Measurements from ENCODE around the gene EPPIN.
"Not testable (repeated sequence)": the region's sequence is repeated elsewhere in the genome, so short reads cannot be mapped to it uniquely, and the experiment has no call there.

The EPPIN gene

GRCh38 chr20:45569650-45570049 lies 22.4 kb upstream of the EPPIN start:
- not testable (repeated sequence) for H3K36me3 Mint-ChIP-seq (ENCODE audit: insufficient read depth); ATAC-seq (replicated peaks); H3K4me1 Mint-ChIP-seq (ENCODE audit: low read depth in 2 of 2); H3K9me3 Mint-ChIP-seq; DNase-seq; H3K4me3 Mint-ChIP-seq; H3K27ac Mint-ChIP-seq
- H3K27me3 Mint-ChIP-seq = peaks cover 38 to 40% of the 10 kb centered on the region in 2 donors

GRCh38 chr20:45564760-45565276 lies 17.6 kb upstream of the EPPIN start:
- Mint-ChIP-seq H3K4me3 (no peak overlapping the region), H3K27me3 (peaks cover 47 to 54% of the 10 kb centered on the region in 2 donors), H3K4me1 (ENCODE audit: low read depth in 2 of 2) (no peaks in the 10 kb centered on the region), H3K27ac (no peak overlapping the region), H3K36me3 (ENCODE audit: insufficient read depth) (no peaks in the 10 kb centered on the region), H3K9me3 (peaks cover 3 to 5% of the 10 kb centered on the region in 2 donors)
- ATAC-seq (replicated peaks) (no peak), DNase-seq (no peak)

GRCh38 chr20:45555198-45555597 lies 8.0 kb upstream of the EPPIN start:
- H3K36me3 Mint-ChIP-seq (ENCODE audit: insufficient read depth) = no peaks in the 10 kb centered on the region
- ATAC-seq (replicated peaks) (no peak), DNase-seq (no peak)
- H3K9me3 Mint-ChIP-seq = no peaks in the 10 kb centered on the region
- no peaks in the 10 kb centered on the region for H3K4me1 Mint-ChIP-seq (ENCODE audit: low read depth in 2 of 2)
- peaks cover 51 to 53% of the 10 kb centered on the region in 2 donors for H3K27me3 Mint-ChIP-seq
- H3K27ac Mint-ChIP-seq = no peak overlapping the region
- no peak overlapping the region for H3K4me3 Mint-ChIP-seq

GRCh38 chr20:45552456-45552855 lies 5.3 kb upstream of the EPPIN start:
- Mint-ChIP-seq H3K27me3 (peaks cover 48 to 58% of the 10 kb centered on the region in 2 donors), H3K4me1 (ENCODE audit: low read depth in 2 of 2) (no peaks in the 10 kb centered on the region), H3K36me3 (ENCODE audit: insufficient read depth) (no peaks in the 10 kb centered on the region), H3K4me3 (no peak overlapping the region), H3K9me3 (no peaks in the 10 kb centered on the region), H3K27ac (no peak overlapping the region)
- no peak for ATAC-seq (replicated peaks)
- no peak for DNase-seq

- no peak for ATAC-seq (replicated peaks)
- Mint-ChIP-seq H3K27ac (no peak overlapping the region), H3K27me3 (peaks cover 44 to 53% of the 10 kb centered on the region in 2 donors), H3K4me3 (no peak overlapping the region), H3K4me1 (ENCODE audit: low read depth in 2 of 2) (no peaks in the 10 kb centered on the region), H3K36me3 (ENCODE audit: insufficient read depth) (no peaks in the 10 kb centered on the region), H3K9me3 (no peaks in the 10 kb centered on the region)
- no peak for DNase-seq
Observed at GRCh38 chr20:45550765-45551164, 3.6 kb upstream of the EPPIN start.

GRCh38 chr20:45548410-45548809 lies 1.2 kb upstream of the EPPIN start:
- Mint-ChIP-seq H3K27ac (no peak overlapping the region), H3K36me3 (ENCODE audit: insufficient read depth) (no peaks in the 10 kb centered on the region), H3K9me3 (no peaks in the 10 kb centered on the region), H3K4me1 (ENCODE audit: low read depth in 2 of 2) (no peaks in the 10 kb centered on the region), H3K27me3 (peaks cover 47 to 54% of the 10 kb centered on the region in 2 donors), H3K4me3 (no peak overlapping the region)
- no peak for ATAC-seq (replicated peaks)
- DNase-seq = no peak

- Mint-ChIP-seq H3K4me1 (ENCODE audit: low read depth in 2 of 2) (no peaks in the 10 kb centered on the region), H3K36me3 (ENCODE audit: insufficient read depth) (no peaks in the 10 kb centered on the region), H3K9me3 (no peaks in the 10 kb centered on the region), H3K4me3 (no peak overlapping the region), H3K27me3 (peaks cover 63 to 78% of the 10 kb centered on the region in 2 donors), H3K27ac (no peak overlapping the region)
- no peak for ATAC-seq (replicated peaks)
- DNase-seq = no peak
Observed at GRCh38 chr20:45545754-45546453, 1.3 kb downstream of the EPPIN start.

- ATAC-seq (replicated peaks) (no peak), DNase-seq (no peak)
- H3K36me3 Mint-ChIP-seq (ENCODE audit: insufficient read depth) = no peaks in the 10 kb centered on the region
- no peaks in the 10 kb centered on the region for H3K9me3 Mint-ChIP-seq
- no peak overlapping the region for H3K4me3 Mint-ChIP-seq
- no peaks in the 10 kb centered on the region for H3K4me1 Mint-ChIP-seq (ENCODE audit: low read depth in 2 of 2)
- no peak overlapping the region for H3K27ac Mint-ChIP-seq
- peaks cover 66 to 79% of the 10 kb centered on the region in 2 donors for H3K27me3 Mint-ChIP-seq
Observed at GRCh38 chr20:45545351-45545750, 1.9 kb downstream of the EPPIN start.

- Mint-ChIP-seq H3K36me3 (ENCODE audit: insufficient read depth) (no peaks in the 10 kb centered on the region), H3K27me3 (peaks cover 50 to 51% of the 10 kb centered on the region in 2 donors), H3K4me3 (no peak within 1 kb of the TSS), H3K4me1 (ENCODE audit: low read depth in 2 of 2) (no peaks in the 10 kb centered on the region), H3K9me3 (no peaks in the 10 kb centered on the region), H3K27ac (no peak within 1 kb of the TSS)
- DNase-seq (no peak), ATAC-seq (replicated peaks) (no peak)
Observed at GRCh38 chr20:45539382-45539781, 7.8 kb downstream of the EPPIN start, which contains the start of gene WFDC6. TSS of gene WFDC6 (minus strand) at chr20:45539482. CDS start at chr20:45539407, 75 bp downstream.

GRCh38 chr20:45538209-45538799 lies 8.9 kb downstream of the EPPIN start:
- Mint-ChIP-seq H3K36me3 (ENCODE audit: insufficient read depth) (no peaks in the 10 kb centered on the region), H3K4me3 (no peak overlapping the region), H3K9me3 (no peaks in the 10 kb centered on the region), H3K27ac (no peak overlapping the region), H3K4me1 (ENCODE audit: low read depth in 2 of 2) (no peaks in the 10 kb centered on the region), H3K27me3 (peaks cover 39 to 44% of the 10 kb centered on the region in 2 donors)
- no peak for ATAC-seq (replicated peaks)
- no peak for DNase-seq

GRCh38 chr20:45527294-45527693 lies 19.9 kb downstream of the EPPIN start:
- Mint-ChIP-seq H3K27me3 (peaks cover 52 to 90% of the 10 kb centered on the region in 2 donors), H3K36me3 (ENCODE audit: insufficient read depth) (no peaks in the 10 kb centered on the region), H3K4me1 (ENCODE audit: low read depth in 2 of 2) (no peaks in the 10 kb centered on the region), H3K27ac (no peak overlapping the region), H3K4me3 (no peak overlapping the region), H3K9me3 (no peaks in the 10 kb centered on the region)
- ATAC-seq (replicated peaks) (no peak), DNase-seq (no peak)

- DNase-seq = no peak
- H3K4me1 Mint-ChIP-seq (ENCODE audit: low read depth in 2 of 2) = no peaks in the 10 kb centered on the region
- H3K27ac Mint-ChIP-seq = no peak overlapping the region
- ATAC-seq (replicated peaks) = no peak
- no peaks in the 10 kb centered on the region for H3K9me3 Mint-ChIP-seq
- H3K27me3 Mint-ChIP-seq = peaks cover 60 to 77% of the 10 kb centered on the region in 2 donors
- H3K36me3 Mint-ChIP-seq (ENCODE audit: insufficient read depth) = no peaks in the 10 kb centered on the region
- H3K4me3 Mint-ChIP-seq = no peak overlapping the region
Observed at GRCh38 chr20:45523821-45524220, 23.4 kb downstream of the EPPIN start.

GRCh38 chr20:45518282-45518681 lies 28.9 kb downstream of the EPPIN start:
- no peak overlapping the region for H3K27ac Mint-ChIP-seq
- no peak for ATAC-seq (replicated peaks)
- peaks cover 45 to 51% of the 10 kb centered on the region in 2 donors for H3K27me3 Mint-ChIP-seq
- no peak overlapping the region for H3K4me3 Mint-ChIP-seq
- no peak for DNase-seq
- H3K36me3 Mint-ChIP-seq (ENCODE audit: insufficient read depth) = no peaks in the 10 kb centered on the region
- H3K9me3 Mint-ChIP-seq = no peaks in the 10 kb centered on the region
- H3K4me1 Mint-ChIP-seq (ENCODE audit: low read depth in 2 of 2) = no peaks in the 10 kb centered on the region

All from effector memory CD8-positive, alpha-beta T cell (primary cell).